Stomach smooth muscle (tissue), 2 donors: ENCODE measurements around the gene FAAP20.

Experiments
- H3K27ac ChIP-seq: one replicate; pipeline ENCODE4 v1.7.0; 2013; ENCODE audit warnings: mild to moderate bottlenecking, low read length, inconsistent platforms
- H3K27me3 ChIP-seq, 2 donors: one replicate each; pipeline ENCODE4 v1.7.0; 2013; ENCODE audit warnings: low read length in 2 of 2; ENCODE audit not compliant: insufficient read depth in 2 of 2, control insufficient read depth in 1 of 2
- H3K36me3 ChIP-seq, 2 donors: one replicate each; pipeline ENCODE4 v1.7.0; 2013; ENCODE audit warnings: low read length in 2 of 2; ENCODE audit not compliant: control insufficient read depth in 2 of 2, insufficient read depth in 2 of 2
- H3K4me1 ChIP-seq: one replicate; pipeline ENCODE4 v1.7.0; 2013; ENCODE audit warnings: low read length; ENCODE audit not compliant: control insufficient read depth, insufficient read depth
- H3K4me3 ChIP-seq, 2 donors: one replicate each; pipeline ENCODE4 v1.7.0; 2013; ENCODE audit warnings: low read length in 2 of 2
- H3K9ac ChIP-seq, 2 donors: one replicate each; pipeline ENCODE4 v1.7.0; 2013; ENCODE audit warnings: low read length in 2 of 2, mild to moderate bottlenecking in 1 of 2
- H3K9me3 ChIP-seq, 2 donors: one replicate each; pipeline ENCODE4 v1.7.0; 2013; ENCODE audit warnings: low read length in 2 of 2; ENCODE audit not compliant: control insufficient read depth in 2 of 2
- donor health status: healthy.
- donor health status: Pancreatic carcinoma.

FAAP20 gene

GRCh38 chr1:2165646-2166045 lies 28.9 kb downstream of the FAAP20 start:
- Histone ChIP-seq H3K4me3 (no peak overlapping the region), H3K4me1 (no peaks in the 10 kb centered on the region), H3K27me3 (peaks cover 0 to 3% of the 10 kb centered on the region in 2 donors), H3K36me3 (no peaks in the 10 kb centered on the region), H3K9me3 (no peaks in the 10 kb centered on the region), H3K9ac (no peak overlapping the region), H3K27ac (no peak overlapping the region)

- H3K4me3 ChIP-seq: no peak overlapping the region
- H3K4me1 ChIP-seq: no peaks in the 10 kb centered on the region
- no peak overlapping the region for H3K27ac ChIP-seq
- no peaks in the 10 kb centered on the region for H3K9me3 ChIP-seq
- H3K9ac ChIP-seq: no peak overlapping the region
- peaks cover 0 to 2% of the 10 kb centered on the region in 2 donors for H3K27me3 ChIP-seq
- no peaks in the 10 kb centered on the region for H3K36me3 ChIP-seq
These were observed 31.4 kb downstream of the FAAP20 start for GRCh38 chr1:2163205-2163604.

GRCh38 chr1:2160451-2161300 lies 33.9 kb downstream of the FAAP20 start:
- no peak overlapping the region for H3K9ac ChIP-seq
- H3K4me1 ChIP-seq: no peaks in the 10 kb centered on the region
- no peak overlapping the region for H3K27ac ChIP-seq
- no peak overlapping the region for H3K4me3 ChIP-seq
- H3K36me3 ChIP-seq: no peaks in the 10 kb centered on the region
- H3K27me3 ChIP-seq: no peaks in the 10 kb centered on the region
- H3K9me3 ChIP-seq: no peaks in the 10 kb centered on the region

- Histone ChIP-seq H3K27me3 (no peaks in the 10 kb centered on the region), H3K27ac (no peak overlapping the region), H3K4me3 (no peak overlapping the region), H3K9me3 (no peaks in the 10 kb centered on the region), H3K9ac (no peak overlapping the region), H3K36me3 (no peaks in the 10 kb centered on the region), H3K4me1 (no peaks in the 10 kb centered on the region)
These were observed 35.4 kb downstream of the FAAP20 start for GRCh38 chr1:2159124-2159523.

- Histone ChIP-seq H3K9ac (no peak overlapping the region), H3K9me3 (no peaks in the 10 kb centered on the region), H3K27ac (no peak overlapping the region), H3K27me3 (no peaks in the 10 kb centered on the region), H3K36me3 (no peaks in the 10 kb centered on the region), H3K4me1 (no peaks in the 10 kb centered on the region), H3K4me3 (no peak overlapping the region)
These were observed 36.3 kb downstream of the FAAP20 start for GRCh38 chr1:2158272-2158671.

- no peak overlapping the region for H3K27ac ChIP-seq
- H3K36me3 ChIP-seq: no peaks in the 10 kb centered on the region
- no peaks in the 10 kb centered on the region for H3K4me1 ChIP-seq
- no peaks in the 10 kb centered on the region for H3K27me3 ChIP-seq
- H3K9ac ChIP-seq: no peak overlapping the region
- no peaks in the 10 kb centered on the region for H3K9me3 ChIP-seq
- no peak overlapping the region for H3K4me3 ChIP-seq
These were observed 36.7 kb downstream of the FAAP20 start for GRCh38 chr1:2157856-2158255.

- no peak overlapping the region for H3K4me3 ChIP-seq
- H3K36me3 ChIP-seq: no peaks in the 10 kb centered on the region
- H3K27ac ChIP-seq: no peak overlapping the region
- no peaks in the 10 kb centered on the region for H3K27me3 ChIP-seq
- no peak overlapping the region for H3K9ac ChIP-seq
- H3K9me3 ChIP-seq: no peaks in the 10 kb centered on the region
- H3K4me1 ChIP-seq: no peaks in the 10 kb centered on the region
These were observed 37.7 kb downstream of the FAAP20 start for GRCh38 chr1:2156866-2157265.

- Histone ChIP-seq H3K9ac (no peak overlapping the region), H3K36me3 (no peaks in the 10 kb centered on the region), H3K27me3 (no peaks in the 10 kb centered on the region), H3K9me3 (no peaks in the 10 kb centered on the region), H3K27ac (no peak overlapping the region), H3K4me1 (no peaks in the 10 kb centered on the region), H3K4me3 (no peak overlapping the region)
These were observed 38.8 kb downstream of the FAAP20 start for GRCh38 chr1:2155788-2156187.

- Histone ChIP-seq H3K9ac (no peak overlapping the region), H3K27ac (no peak overlapping the region), H3K4me3 (no peak overlapping the region), H3K27me3 (no peaks in the 10 kb centered on the region), H3K4me1 (no peaks in the 10 kb centered on the region), H3K36me3 (no peaks in the 10 kb centered on the region), H3K9me3 (no peaks in the 10 kb centered on the region)
These were observed 39.4 kb downstream of the FAAP20 start for GRCh38 chr1:2155147-2155598.

- H3K27me3 ChIP-seq: no peaks in the 10 kb centered on the region
- no peak overlapping the region for H3K27ac ChIP-seq
- no peaks in the 10 kb centered on the region for H3K36me3 ChIP-seq
These were observed 40.5 kb downstream of the FAAP20 start for GRCh38 chr1:2154022-2154421.

GRCh38 chr1:2152954-2153353 lies 41.6 kb downstream of the FAAP20 start:
- Histone ChIP-seq H3K9ac (no peak overlapping the region), H3K4me1 (no peaks in the 10 kb centered on the region), H3K4me3 (no peak overlapping the region), H3K27me3 (no peaks in the 10 kb centered on the region), H3K36me3 (no peaks in the 10 kb centered on the region), H3K27ac (no peak overlapping the region), H3K9me3 (no peaks in the 10 kb centered on the region)

More at GRCh38 chr1:2154022-2154421, 40.5 kb downstream of the FAAP20 start:
- Histone ChIP-seq H3K4me1 (no peaks in the 10 kb centered on the region), H3K9me3 (no peaks in the 10 kb centered on the region), H3K9ac (no peak overlapping the region), H3K4me3 (no peak overlapping the region)
